Measurements from ENCODE around the gene FABP6. TPM values are rescaled to one million over a fixed set of nuclear protein-coding genes. Genes with fewer than 3 reads are reported as not detected.

Gene FABP6
- total and polyA plus RNA-seq, 9 of the 15 experiments (the other 6 are each of a cell fraction or from before 2014, with no cell fraction given), result 0.11 to 0.33 (median 0.21) TPM; not detected in 4

- TF ChIP-seq ARID3B (CRISPR knock-in tag; IDR thresholded peaks at IDR 0.05; ENCODE audit: borderline replicate concordance), result no peak
- TF ChIP-seq POLR2G (IDR thresholded peaks at IDR 0.05; ENCODE audit: low read depth, low read length), result no peak
- no peak for TF ChIP-seq ELK3 (CRISPR knock-in tag; IDR thresholded peaks at IDR 0.05)
- TF ChIP-seq PML (IDR thresholded peaks at IDR 0.05; ENCODE audit: low read length), result no peak
Measured at GRCh38 chr5:160252916-160253315, 23.6 kb downstream of the FABP6 start (continued).

- Histone ChIP-seq H3K9me3 (replicated peaks; ENCODE audit: control insufficient read depth, insufficient read depth, low read depth, low read length) (no peaks in the 10 kb centered on the region), H3K79me2 (ENCODE audit: control insufficient read depth, insufficient read depth, low read length) (no peaks in the 10 kb centered on the region), H3K4me1 (replicated peaks in 1 of 2; ENCODE audit: control insufficient read depth in 2 of 2, insufficient read depth in 2 of 2, low read length in 2 of 2) (peaks cover 4 to 8% of the 10 kb centered on the region in 2 experiments; a peak in 4 of 5 replicates), H3K36me3 (ENCODE audit: control insufficient read depth, insufficient read depth, low read length) (no peaks in the 10 kb centered on the region), H2AFZ (ENCODE audit: low read depth, low read length) (no peak overlapping the region), H3K9ac (ENCODE audit: insufficient read depth in 1 of 2, low read depth in 2 of 2, low read length in 2 of 2) (no peak overlapping the region), H3K4me3 (no peak overlapping the region), H3K27ac (ENCODE audit: extremely low read depth, low read depth, low read length) (no peak overlapping the region), H3K27me3 (ENCODE audit: control insufficient read depth in 2 of 2, insufficient read depth in 2 of 2, low read length in 2 of 2) (peaks cover 0 to 20% of the 10 kb centered on the region in 2 experiments; a peak in 2 of 5 replicates), H3K9me1 (ENCODE audit: control insufficient read depth, insufficient read depth, low read length) (no peaks in the 10 kb centered on the region), H3K4me2 (ENCODE audit: insufficient read depth, low read length) (no peak overlapping the region), H4K20me1 (replicated peaks; ENCODE audit: control insufficient read depth, insufficient read depth, low read length) (no peaks in the 10 kb centered on the region)
- ATAC-seq (no peak; the same call in 1 of the 3 replicates), FAIRE-seq (no peak), DNase-seq (ENCODE audit: extremely low read depth in 1 of 4, low spot score in 3 of 4) (no peak)
- ChIA-PET POLR2A (interaction anchor here (0.6 kb wide), 1 partner anchor 9 kb away, joined by 3 read pairs; no protein-coding TSS in a partner anchor), CTCF (ENCODE audit: low intra/inter-chr PET ratio) (no interaction called here)
- intact Hi-C loops (cut with micrococcal nuclease), result no loop called here
- in situ Hi-C loops (cut with MboI), result no loop called here
- no TSS peak for BruUV-seq (replicated peaks)
- TF ChIP-seq NFIC (IDR thresholded peaks at IDR 0.05), result peak; percentile 59
- no peak for TF ChIP-seq E2F5 (CRISPR knock-in tag; IDR thresholded peaks at IDR 0.05)
- 28% methylated on average over 10 of the region's 17 CpGs for WGBS (ENCODE audit: insufficient coverage, low coverage, missing lambda C conversion rate)
Measured at GRCh38 chr5:160253441-160253840, 24.1 kb downstream of the FABP6 start.

All from K562 (cell line).